Activated CD4-positive, CD25-positive, alpha-beta regulatory T cell treated with anti-CD3 and anti-CD28 coated beads, Interleukin-2, amount 50 U/mL, for 72 hours (primary cell): Measurements from ENCODE around the gene FOXP3.

Experiments
- DNase-seq: peaks from one replicate; pipeline ENCODE4 v3.0.0; 2021

FOXP3 gene

DNA sequence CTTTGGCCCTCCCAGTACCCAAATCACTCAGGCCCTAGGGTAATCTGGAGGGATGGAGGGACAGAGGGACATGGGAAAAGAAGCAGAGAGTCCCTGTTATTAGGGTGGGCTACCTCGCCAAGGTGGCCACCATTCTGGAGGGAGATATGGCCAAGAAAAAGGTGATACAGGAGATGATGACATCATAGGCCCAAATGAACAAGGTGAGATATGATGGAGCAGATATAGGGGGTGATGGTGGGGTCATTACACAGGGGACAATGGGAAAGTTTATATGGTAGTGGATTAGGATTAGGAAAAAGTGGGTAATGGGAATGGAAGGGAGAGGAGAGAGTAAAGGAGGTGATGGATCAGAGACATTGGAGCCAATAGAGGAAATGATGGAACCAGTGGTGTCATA lies 51.6 kb downstream of the FOXP3 start:
- DNase-seq, result no peak

DNA sequence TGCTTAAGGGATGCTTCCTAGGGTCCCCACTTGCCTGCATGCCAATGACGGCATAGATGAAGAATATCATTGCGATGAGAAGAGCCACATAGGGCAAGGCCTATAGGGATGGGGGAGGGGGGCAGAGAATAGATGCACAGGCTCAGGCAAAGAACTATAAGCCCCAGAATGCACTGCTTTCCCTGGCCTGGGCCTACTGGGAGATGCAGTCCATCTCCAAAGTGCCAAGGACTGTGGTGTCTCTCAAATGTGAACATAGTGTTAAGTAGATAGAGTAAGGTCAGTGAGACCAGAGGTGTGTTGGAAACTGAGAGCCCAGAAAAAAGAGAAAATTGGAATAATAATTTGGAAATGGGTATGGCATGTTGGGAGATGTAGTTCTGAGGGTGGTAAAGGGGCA lies 52.3 kb downstream of the FOXP3 start:
- no peak for DNase-seq

DNA sequence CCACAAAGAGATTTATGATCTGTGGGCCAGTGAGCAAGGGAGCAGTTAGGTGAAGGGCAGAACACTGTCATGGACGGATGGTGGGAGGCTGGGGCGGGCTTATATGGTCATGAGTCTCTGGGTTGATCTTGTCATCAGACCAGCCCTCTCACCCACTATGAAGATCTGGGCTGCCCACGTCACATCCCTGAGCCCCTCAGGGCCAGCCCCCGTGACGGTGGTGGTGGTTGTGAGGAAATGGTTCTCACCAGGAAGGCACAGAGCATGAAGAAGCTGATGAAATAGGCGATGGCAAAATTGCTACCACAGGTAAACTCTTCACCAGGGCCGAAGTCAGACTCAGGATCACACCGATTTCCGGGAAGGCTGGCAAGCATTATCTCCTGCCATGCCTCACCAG lies 53.4 kb downstream of the FOXP3 start:
- DNase-seq, result no peak

DNA sequence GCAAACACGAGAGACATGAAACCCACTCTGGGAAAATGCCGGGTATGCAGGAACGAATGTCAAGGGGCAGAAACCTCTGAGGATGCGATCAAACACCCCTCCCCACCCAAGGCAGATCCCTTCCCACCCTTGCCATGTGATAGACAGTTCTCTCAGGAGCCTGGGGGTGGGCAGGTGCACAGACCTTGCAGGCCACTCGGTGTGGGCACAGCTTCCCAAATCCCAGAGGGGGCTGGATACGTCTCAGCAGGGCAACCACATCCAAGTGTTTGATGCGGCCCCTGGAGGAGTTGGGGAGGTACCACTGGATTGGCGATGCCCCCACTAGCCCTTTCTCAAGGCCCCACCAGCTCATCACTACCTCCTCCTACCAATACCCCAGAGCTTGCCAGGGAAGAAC lies 54.1 kb downstream of the FOXP3 start:
- no peak for DNase-seq

DNA sequence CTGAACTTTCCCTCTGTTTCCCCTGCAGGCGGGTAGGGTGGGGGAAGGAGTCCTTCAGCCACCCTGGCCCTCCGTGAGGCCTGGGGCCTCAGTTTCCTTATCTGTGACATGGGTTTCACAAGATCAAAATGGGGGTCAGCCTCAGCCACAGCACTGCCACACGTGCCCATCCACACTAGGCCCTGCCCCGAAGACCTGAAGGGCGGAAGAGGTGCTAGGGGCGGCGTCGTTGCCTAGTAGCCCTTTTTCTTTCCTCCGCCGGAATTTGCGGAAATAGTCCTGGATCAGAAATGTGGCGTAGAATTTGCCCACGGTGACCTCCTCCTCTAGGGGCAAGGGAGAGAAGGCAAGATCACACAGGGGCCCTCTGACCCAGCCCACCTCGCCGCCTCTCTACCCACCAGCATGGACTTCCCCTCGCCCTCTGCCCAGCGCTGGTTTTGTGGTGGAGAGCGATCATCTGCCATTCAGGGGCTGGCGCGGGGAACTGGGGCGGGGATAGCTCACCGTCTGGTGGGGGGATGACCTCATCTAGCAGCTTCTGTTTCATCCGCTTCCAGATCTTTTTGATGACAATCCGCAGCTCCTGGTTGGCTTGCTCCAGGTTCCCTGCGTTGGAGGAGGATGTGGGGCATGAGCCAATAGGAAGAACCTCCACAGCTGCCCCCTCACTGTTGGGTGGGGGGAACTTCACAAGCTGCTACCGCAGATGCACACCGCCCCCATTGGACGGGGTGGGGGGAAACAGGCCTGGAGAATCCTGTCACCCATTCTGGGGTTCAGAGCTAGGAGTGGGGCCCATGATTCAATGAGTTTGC lies 54.9 kb downstream of the FOXP3 start:
- no peak for DNase-seq

DNA sequence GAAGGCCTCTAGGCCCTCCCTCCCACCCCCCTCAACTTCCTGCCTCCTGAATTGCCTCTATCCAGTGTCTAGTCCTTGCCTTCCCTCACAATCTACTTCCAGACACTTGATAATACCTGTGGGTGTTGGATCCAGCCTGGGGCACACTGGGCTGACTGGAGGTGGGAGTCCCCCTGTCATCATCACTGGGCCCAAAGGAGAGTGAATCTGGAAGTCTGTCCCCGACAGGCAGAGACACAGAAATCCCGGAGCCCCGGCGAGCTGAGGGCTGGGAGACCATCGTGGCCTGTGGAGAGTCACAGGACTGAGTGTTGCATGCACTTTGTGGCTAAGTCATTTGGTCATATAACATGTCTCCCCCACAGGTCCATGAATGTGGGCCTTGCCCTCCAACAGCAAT lies 56.1 kb downstream of the FOXP3 start:
- no peak for DNase-seq

DNA sequence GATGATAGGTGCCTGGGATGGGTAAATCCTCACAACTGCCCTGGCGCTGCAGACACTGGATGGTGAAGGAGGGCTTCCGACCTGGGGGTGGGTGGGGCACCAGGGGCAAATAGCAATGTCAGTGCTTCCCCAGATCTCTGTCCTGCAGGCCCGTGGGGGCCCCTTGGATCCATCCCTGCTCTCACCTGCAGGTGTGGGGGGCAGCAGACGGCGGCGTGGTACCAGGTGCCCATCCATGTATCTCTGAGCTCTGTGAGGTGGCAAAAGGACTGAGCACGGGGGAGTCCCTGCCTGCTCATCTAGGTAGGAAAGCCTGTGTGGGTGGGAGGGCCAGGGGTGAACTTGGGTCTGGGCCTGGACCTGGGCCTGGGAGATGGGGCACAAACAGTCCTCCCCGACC lies 58.0 kb downstream of the FOXP3 start:
- no peak for DNase-seq

DNA sequence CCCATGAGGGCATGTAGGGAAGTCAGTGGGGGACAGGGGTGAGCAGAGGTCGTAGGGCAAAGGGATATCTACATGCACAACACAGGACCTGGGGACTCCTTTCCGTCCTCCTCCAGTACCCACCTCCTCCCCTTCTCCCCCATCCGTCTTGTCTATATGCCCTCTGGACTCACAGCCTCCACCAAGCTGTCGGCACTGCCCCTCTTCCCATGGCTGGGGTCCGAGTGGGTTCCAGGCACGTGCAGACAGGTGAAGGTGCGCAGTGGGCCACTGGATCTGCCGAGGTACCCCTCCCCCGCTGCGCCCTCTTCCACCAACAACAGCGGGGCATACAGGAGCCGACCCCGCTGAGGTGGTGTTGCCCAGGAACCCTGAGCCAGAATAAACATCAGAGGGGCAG lies 59.1 kb downstream of the FOXP3 start:
- no peak for DNase-seq

DNA sequence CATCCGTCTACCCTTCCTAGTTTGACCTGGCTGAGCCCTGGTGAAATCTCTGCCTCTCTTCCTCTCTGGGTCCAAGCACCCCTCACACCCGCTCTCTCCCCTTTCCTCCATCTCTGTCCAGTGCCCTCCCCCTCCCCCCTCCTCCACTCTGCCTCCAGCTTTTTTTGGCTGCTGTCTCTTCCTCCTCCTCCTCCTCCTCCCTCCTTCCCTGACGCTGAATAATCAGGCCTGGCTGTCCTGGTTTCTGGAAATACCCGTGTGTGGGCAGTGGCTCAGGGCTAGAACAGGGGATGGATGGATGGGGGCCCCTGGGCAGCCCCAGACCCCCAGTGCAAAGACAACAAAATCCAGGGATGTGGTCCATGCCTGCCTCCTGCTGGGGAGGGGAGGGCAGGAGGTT lies 59.8 kb downstream of the FOXP3 start:
- no peak for DNase-seq

DNA sequence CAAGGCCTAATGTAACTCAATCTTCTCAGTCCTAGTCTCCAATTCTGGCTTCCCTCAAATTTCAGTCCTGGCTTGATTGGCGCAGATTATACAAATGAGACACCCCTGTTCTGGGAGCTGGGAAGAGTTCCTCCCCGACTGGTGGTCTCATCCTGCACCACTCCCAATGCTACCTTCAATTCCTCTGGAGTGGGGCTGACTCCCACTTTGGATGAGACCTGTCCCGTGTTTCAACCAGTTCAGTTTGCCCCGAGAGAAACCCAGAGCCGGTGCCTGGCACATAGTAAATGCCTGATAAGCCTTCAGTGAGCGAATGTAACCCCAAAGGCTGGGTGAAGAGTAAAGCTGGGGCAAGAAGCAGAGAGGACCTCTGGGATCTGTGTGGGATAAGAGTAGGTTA lies 60.5 kb downstream of the FOXP3 start:
- no peak for DNase-seq

DNA sequence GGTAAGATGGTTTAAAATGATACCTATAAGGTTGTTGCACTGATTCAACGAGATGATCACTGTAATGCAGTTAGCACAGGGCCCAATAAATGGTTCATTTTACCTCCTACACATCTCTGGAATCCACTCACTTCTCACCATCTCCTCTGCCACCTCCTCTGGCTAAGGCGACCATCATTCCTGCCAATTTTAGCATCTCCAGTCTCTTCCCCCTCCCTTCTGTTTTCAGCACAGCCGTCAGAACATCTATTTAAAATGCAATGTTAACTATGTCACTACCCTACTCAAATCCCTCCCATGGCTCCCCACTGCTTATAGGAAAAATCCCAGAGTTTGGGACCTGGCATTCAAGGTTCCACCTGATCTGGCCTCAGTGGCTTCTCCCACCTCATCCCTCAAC lies 61.0 kb downstream of the FOXP3 start:
- DNase-seq, result no peak

DNA sequence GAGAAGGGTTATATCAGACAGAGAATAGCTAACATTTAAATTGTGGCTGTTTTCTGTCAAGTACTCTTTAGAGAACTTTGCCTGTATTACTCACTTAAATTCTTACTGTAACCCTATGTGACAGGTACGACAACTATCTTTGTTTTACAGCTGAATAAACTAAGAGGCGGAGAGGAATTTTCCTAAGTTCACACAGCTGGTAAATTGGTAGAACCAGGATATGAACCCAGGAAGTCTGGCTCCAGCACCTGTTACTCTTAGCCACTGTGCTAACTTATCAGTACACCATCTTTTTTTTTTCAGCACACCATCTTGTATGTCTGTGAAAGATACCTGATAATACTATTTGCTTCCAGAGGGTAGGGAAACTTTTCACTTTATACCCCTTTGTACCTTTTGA lies 62.5 kb downstream of the FOXP3 start:
- DNase-seq, result no peak
